Stimulated activated CD4-positive, alpha-beta T cell treated with anti-CD3 and anti-CD28 coated beads, Interleukin-12 subunit alpha, Interleukin-12 subunit beta, amount 100 ng/mL, for 24 hours (primary cell): ENCODE data around the gene INTS1.

ENCODE experiments used
- DNase-seq, 2 experiments: peaks; one replicate each; pipeline ENCODE4 v3.0.0-alpha.2; 2020; ENCODE audit warnings: low read depth in 2 of 2

Gene INTS1

GRCh38 chr7:1432411-1433082 lies 71.6 kb downstream of the INTS1 start:
- DNase-seq, result peak; percentile 68 to 73

- no peak for DNase-seq
These were observed 72.4 kb downstream of the INTS1 start for GRCh38 chr7:1431634-1432380.

GRCh38 chr7:1431226-1431625 lies 73.0 kb downstream of the INTS1 start:
- no peak for DNase-seq

GRCh38 chr7:1430056-1430845 lies 73.9 kb downstream of the INTS1 start:
- DNase-seq, result no peak

GRCh38 chr7:1428941-1429501 lies 75.2 kb downstream of the INTS1 start:
- no peak for DNase-seq

- DNase-seq, result no peak
These were observed 77.0 kb downstream of the INTS1 start for GRCh38 chr7:1427064-1427657.

- no peak for DNase-seq
These were observed 77.7 kb downstream of the INTS1 start for GRCh38 chr7:1426474-1426873.

GRCh38 chr7:1425292-1426136 lies 78.7 kb downstream of the INTS1 start:
- no peak for DNase-seq

GRCh38 chr7:1424041-1424440 lies 80.1 kb downstream of the INTS1 start:
- no peak for DNase-seq

GRCh38 chr7:1423264-1423811 lies 80.9 kb downstream of the INTS1 start:
- DNase-seq, result no peak

GRCh38 chr7:1422512-1423263 lies 81.5 kb downstream of the INTS1 start:
- no peak for DNase-seq

- no peak for DNase-seq
These were observed 82.2 kb downstream of the INTS1 start for GRCh38 chr7:1421946-1422345.

- no peak for DNase-seq
These were observed 83.0 kb downstream of the INTS1 start for GRCh38 chr7:1421020-1421790.
